Left ventricle myocardium inferior (tissue), 1 donor: ENCODE measurements around the gene FSHR. TPM values are rescaled to one million over a fixed set of nuclear protein-coding genes. Genes with fewer than 3 reads are reported as not detected.

ENCODE experiments used
- DNase-seq: peaks from one replicate; pipeline ENCODE4 v3.0.0-alpha.2; 2020
- H3K27ac ChIP-seq: fragments of 200-600 bp; replicated peaks from 2 replicates; pipeline ENCODE4 v1.8.0; 2021
- H3K27me3 ChIP-seq: fragments of 200-600 bp; 2 replicates; pipeline ENCODE4 v1.8.0; 2021; ENCODE audit warnings: low read depth
- H3K36me3 ChIP-seq: fragments of 200-600 bp; 2 replicates; pipeline ENCODE4 v1.8.0; 2021
- H3K4me1 ChIP-seq: fragments of 200-600 bp; 2 replicates; pipeline ENCODE4 v1.8.0; 2021
- H3K4me3 ChIP-seq: fragments of 200-600 bp; 2 replicates; pipeline ENCODE4 v1.8.0; 2021; ENCODE audit warnings: mild to moderate bottlenecking, moderate library complexity
- H3K9me3 ChIP-seq: fragments of 200-600 bp; replicated peaks from 2 replicates; pipeline ENCODE4 v1.8.0; 2021
- CTCF ChIP-seq: fragments of 200-600 bp; IDR thresholded peaks from 2 replicates; pipeline ENCODE4 v1.8.0; 2021; ENCODE audit warnings: antibody characterized with exemption, mild to moderate bottlenecking, borderline replicate concordance
- intact Hi-C: fragments of 100-400 bp; cut with micrococcal nuclease; formaldehyde crosslinking; loops from one replicate; pipeline ENCODE4 v1.11.0; 2022
- total RNA-seq: library from RNA; stranded (reverse); fragmentation: NEBNext Ultra II Directional; extraction: Animal tissue kit (Norgen Biotek cat#: 25700); gene quantifications from one replicate; pipeline ENCODE4 v1.2.1, GENCODE V29; 2021
- donor health status: DM: no; HTN: yes; CAD: no; lungs with severe emphysema.

Gene FSHR
- total RNA-seq, 1 donor from 2014 or later = not detected

GRCh38 chr2:48980846-48981245, 173.5 kb downstream of the FSHR start:
- no peak overlapping the region for H3K27ac ChIP-seq
- TF ChIP-seq CTCF = no peak
- intact Hi-C loops = no loop called here
- H3K4me3 ChIP-seq = no peak overlapping the region
- H3K27me3 ChIP-seq = peaks cover 17% of the 10 kb centered on the region
- no peak for DNase-seq
- H3K4me1 ChIP-seq = no peaks in the 10 kb centered on the region
- H3K36me3 ChIP-seq = no peaks in the 10 kb centered on the region
- H3K9me3 ChIP-seq = no peaks in the 10 kb centered on the region

DNA sequence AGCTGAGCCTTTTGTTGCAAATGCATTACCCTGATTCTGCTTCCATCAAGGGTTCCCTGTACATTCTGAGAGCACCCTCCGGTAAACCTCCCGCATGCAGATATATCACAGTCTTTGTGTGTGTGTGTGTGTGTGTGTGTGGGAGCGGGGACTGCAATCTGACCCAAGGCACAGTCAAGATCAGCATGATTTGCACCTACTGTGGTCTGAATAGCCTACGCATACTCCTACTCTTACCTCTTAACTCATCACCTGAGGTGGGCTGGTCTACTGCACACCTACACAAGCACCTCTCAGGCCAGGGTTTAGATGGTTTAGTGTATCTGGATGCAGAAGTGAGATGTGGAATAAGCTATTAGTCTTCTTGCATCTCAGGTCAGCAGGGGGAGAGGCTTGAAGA, 174.6 kb downstream of the FSHR start:
- no peaks in the 10 kb centered on the region for H3K4me1 ChIP-seq
- intact Hi-C loops = no loop called here
- H3K36me3 ChIP-seq = no peaks in the 10 kb centered on the region
- no peak overlapping the region for H3K4me3 ChIP-seq
- H3K27ac ChIP-seq = no peak overlapping the region
- no peak for TF ChIP-seq CTCF
- peaks cover 17% of the 10 kb centered on the region for H3K27me3 ChIP-seq
- no peaks in the 10 kb centered on the region for H3K9me3 ChIP-seq
- no peak for DNase-seq

DNA sequence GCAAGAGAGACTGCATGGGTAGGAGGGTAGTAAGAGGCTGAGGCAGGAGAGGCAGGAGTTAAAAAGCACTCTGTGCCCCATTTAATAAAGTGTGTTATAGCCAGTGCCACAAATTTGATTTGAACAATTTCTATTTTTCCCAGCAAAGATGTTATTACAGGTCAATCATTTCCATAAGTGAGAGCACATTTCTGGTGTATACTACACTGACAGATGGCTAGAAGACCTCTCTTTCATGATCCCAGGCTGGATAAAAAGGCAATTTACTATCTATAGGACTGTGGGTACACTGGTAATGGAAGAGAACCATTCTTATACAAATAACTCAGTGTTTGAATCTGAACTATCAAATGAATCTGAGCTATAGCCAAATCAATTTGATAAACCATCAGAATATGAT, 176.2 kb downstream of the FSHR start:
- TF ChIP-seq CTCF = no peak
- Histone ChIP-seq H3K4me1 (no peaks in the 10 kb centered on the region), H3K27ac (no peak overlapping the region), H3K4me3 (no peak overlapping the region), H3K9me3 (no peaks in the 10 kb centered on the region), H3K27me3 (peaks cover 17% of the 10 kb centered on the region), H3K36me3 (no peaks in the 10 kb centered on the region)
- intact Hi-C loops = no loop called here
- DNase-seq = no peak

DNA sequence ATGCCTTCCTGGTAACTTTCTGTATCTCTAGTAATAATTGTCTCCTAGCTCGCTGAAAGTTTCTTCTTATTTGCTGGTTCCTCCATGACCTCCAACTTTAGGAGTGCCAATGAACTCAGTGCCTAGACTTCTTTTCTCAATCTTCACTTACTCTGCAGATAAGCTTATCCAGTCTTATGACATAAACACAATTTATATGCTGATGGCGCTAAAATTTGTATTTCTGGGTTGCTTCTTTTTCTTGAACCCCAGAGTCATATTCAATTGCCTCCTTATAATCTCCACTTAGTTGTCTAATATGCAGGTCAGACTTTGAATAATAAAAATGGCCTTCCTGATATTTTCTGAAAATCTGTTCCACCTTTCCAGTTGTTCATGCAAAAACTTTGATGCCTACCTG, 182.5 kb downstream of the FSHR start:
- no peak for TF ChIP-seq CTCF
- H3K4me1 ChIP-seq = no peaks in the 10 kb centered on the region
- intact Hi-C loops = no loop called here

DNA sequence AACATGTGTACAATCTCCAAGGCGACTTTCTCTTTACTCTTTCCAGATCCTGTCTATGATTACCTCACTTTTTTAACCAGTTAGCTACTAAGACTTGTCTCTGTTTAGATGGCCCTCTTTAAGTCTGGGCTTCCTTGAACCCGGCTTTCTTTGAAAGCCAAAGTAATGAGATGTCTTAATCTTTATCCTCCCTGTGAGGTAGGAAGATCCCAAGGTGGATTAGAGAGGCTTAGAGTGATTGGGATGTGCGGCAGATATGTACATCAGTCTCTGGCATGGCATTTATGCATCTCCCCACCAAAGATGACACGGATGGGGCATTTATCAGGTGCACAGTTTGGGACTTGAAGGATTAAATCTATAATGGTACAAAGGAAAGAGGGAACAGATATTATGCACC, 186.3 kb downstream of the FSHR start:
- H3K27me3 ChIP-seq = peaks cover 18% of the 10 kb centered on the region
- intact Hi-C loops = no loop called here
- H3K9me3 ChIP-seq = no peaks in the 10 kb centered on the region
- no peak overlapping the region for H3K27ac ChIP-seq
- TF ChIP-seq CTCF = no peak
- no peaks in the 10 kb centered on the region for H3K4me1 ChIP-seq
- DNase-seq = no peak
- no peaks in the 10 kb centered on the region for H3K36me3 ChIP-seq
- no peak overlapping the region for H3K4me3 ChIP-seq

More for the DNA sequence above, 182.5 kb downstream of the FSHR start:
- no peaks in the 10 kb centered on the region for H3K36me3 ChIP-seq
- no peak overlapping the region for H3K27ac ChIP-seq
- DNase-seq = no peak
- H3K9me3 ChIP-seq = no peaks in the 10 kb centered on the region
- no peak overlapping the region for H3K4me3 ChIP-seq
- H3K27me3 ChIP-seq = peaks cover 15% of the 10 kb centered on the region

GRCh38 chr2:48965204-48965603, 189.1 kb downstream of the FSHR start:
- no peaks in the 10 kb centered on the region for H3K9me3 ChIP-seq
- TF ChIP-seq CTCF = no peak
- H3K27me3 ChIP-seq = peaks cover 23% of the 10 kb centered on the region
- no peak overlapping the region for H3K4me3 ChIP-seq
- H3K4me1 ChIP-seq = no peaks in the 10 kb centered on the region
- no peaks in the 10 kb centered on the region for H3K36me3 ChIP-seq
- intact Hi-C loops = no loop called here
- no peak overlapping the region for H3K27ac ChIP-seq
- DNase-seq = no peak
